Fibroblast of peridontal ligament (primary cell): Measurements from ENCODE around the gene ERBB2.
"Not testable (repeated sequence)": the region's sequence is repeated elsewhere in the genome, so short reads cannot be mapped to it uniquely, and the experiment has no call there.

Experiments used
- DNase-seq: peaks from one replicate; pipeline ENCODE4 v3.0.0-alpha.2; 2010; ENCODE audit errors: extremely low read depth

ERBB2 gene

GRCh38 chr17:39703913-39704312, 4.0 kb downstream of the ERBB2 start:
- DNase-seq: no peak

- DNase-seq: peak; percentile 53
Measured at GRCh38 chr17:39704821-39705551, 5.1 kb downstream of the ERBB2 start.

GRCh38 chr17:39705786-39706348, 6.0 kb downstream of the ERBB2 start:
- DNase-seq: no peak

GRCh38 chr17:39706383-39706782, 6.5 kb downstream of the ERBB2 start:
- no peak for DNase-seq

GRCh38 chr17:39706921-39707337, 7.1 kb downstream of the ERBB2 start:
- no peak for DNase-seq

GRCh38 chr17:39709319-39709997, 9.6 kb downstream of the ERBB2 start:
- no peak for DNase-seq

GRCh38 chr17:39709998-39710964, 10.4 kb downstream of the ERBB2 start:
- DNase-seq: no peak

- DNase-seq: not testable (repeated sequence)
Measured at GRCh38 chr17:39711071-39711470, 11.2 kb downstream of the ERBB2 start.

- DNase-seq: no peak
Measured at GRCh38 chr17:39711851-39712250, 12.0 kb downstream of the ERBB2 start.

- DNase-seq: no peak
Measured at GRCh38 chr17:39714234-39714633, 14.4 kb downstream of the ERBB2 start.

- no peak for DNase-seq
Measured at GRCh38 chr17:39715375-39716072, 15.7 kb downstream of the ERBB2 start.

- DNase-seq: no peak
Measured at GRCh38 chr17:39716073-39716818, 16.4 kb downstream of the ERBB2 start.

- no peak for DNase-seq
Measured at GRCh38 chr17:39716879-39717536, 17.1 kb downstream of the ERBB2 start.

- DNase-seq: no peak
Measured at GRCh38 chr17:39717660-39718059, 17.8 kb downstream of the ERBB2 start.

- DNase-seq: no peak
Measured at GRCh38 chr17:39719563-39720355, 19.9 kb downstream of the ERBB2 start.

GRCh38 chr17:39722104-39722503, 22.2 kb downstream of the ERBB2 start:
- DNase-seq: no peak

- no peak for DNase-seq
Measured at GRCh38 chr17:39722965-39723848, 23.3 kb downstream of the ERBB2 start.

GRCh38 chr17:39724731-39725130, 24.9 kb downstream of the ERBB2 start:
- no peak for DNase-seq
